K562 (cell line): ENCODE data around the gene GYS1. TPM values are rescaled to one million over a fixed set of nuclear protein-coding genes. Genes with fewer than 3 reads are reported as not detected.

Experiments used
- CHD7 ChIP-seq: fragments of 200-600 bp; sonication (generic); IDR thresholded peaks from one replicate; pipeline ENCODE4 v1.6.1; 2012; ENCODE audit warnings: mild to moderate bottlenecking, low read depth, low read length, inconsistent platforms
- KAT7 ChIP-seq: sonication (generic); formaldehyde crosslinking; IDR thresholded peaks from 2 replicates; pipeline ENCODE4 v1.8.0; 2022; ENCODE audit warnings: missing genetic modification reagents, mild to moderate bottlenecking, borderline replicate concordance
- NFIC ChIP-seq: fragments of 450-650 bp; IDR thresholded peaks from 2 replicates; pipeline ENCODE4 v1.6.1; 2017; ENCODE audit warnings: mild to moderate bottlenecking, inconsistent platforms
- PHF8 ChIP-seq: fragments of 200-600 bp; sonication (generic); IDR thresholded peaks from 2 replicates; pipeline ENCODE4 v1.6.1; 2012; ENCODE audit warnings: mixed run types, mild to moderate bottlenecking, inconsistent platforms, low read length, moderate library complexity, borderline replicate concordance
- POLR2H ChIP-seq: IDR thresholded peaks from 2 replicates; pipeline ENCODE4 v1.6.1; 2016; ENCODE audit warnings: missing genetic modification characterization, low read depth, mild to moderate bottlenecking, control low read depth, missing compliant biosample characterization, moderate library complexity
- TOE1 ChIP-seq, 2 experiments: fragments of 450-650 bp in 1 of 2; sonication (generic) in 1 of 2; formaldehyde crosslinking in 1 of 2; IDR thresholded peaks; 2 replicates each; pipeline versions ENCODE4 v1.7.1 to v1.8.0; 2016 to 2022; ENCODE audit warnings: borderline replicate concordance in 2 of 2, mild to moderate bottlenecking in 2 of 2, antibody characterized with exemption in 1 of 2, inconsistent platforms in 1 of 2, low read depth in 1 of 2, missing genetic modification reagents in 1 of 2, moderate library complexity in 1 of 2
- XRCC3 ChIP-seq: fragments of 450-650 bp; IDR thresholded peaks from 2 replicates; pipeline ENCODE4 v1.6.1; 2017; ENCODE audit warnings: mild to moderate bottlenecking, moderate library complexity
- ZNF121 ChIP-seq: sonication (generic); formaldehyde crosslinking; conservative IDR thresholded peaks from 2 replicates; pipeline ENCODE4 v1.8.0; 2022; ENCODE audit warnings: missing genetic modification reagents
- ZNF212 ChIP-seq: fragments of 450-650 bp; formaldehyde crosslinking; IDR thresholded peaks from 2 replicates; pipeline ENCODE4 v1.4.0; 2020; ENCODE audit warnings: mild to moderate bottlenecking
- ZNF431 ChIP-seq: sonication (generic); formaldehyde crosslinking; IDR thresholded peaks from 2 replicates; pipeline ENCODE4 v1.8.0; 2022; ENCODE audit warnings: mild to moderate bottlenecking, missing genetic modification reagents
- polyA plus RNA-seq, 8 experiments: library from polyadenylated mRNA; depleted of rRNA in 4 of 8; stranded (reverse) in 5 of 8; unstranded in 3 of 8; fragments of >200 nt; fragmentation: Nextera tagmentation in 2 of 8; fragmentation: Illumina TruSeq in 1 of 8; extraction: Ambion mirVana in 2 of 8; extraction: Trizol in 1 of 8; gene quantifications; 2 replicates each; pipeline versions ENCODE4 v1.2.1 to v1.2.3, GENCODE V29; 2011 to 2014; ENCODE audit warnings: inconsistent platforms in 1 of 8, missing spikeins in 1 of 8
- total RNA-seq, 7 experiments: library from RNA; depleted of rRNA in 6 of 7; stranded (reverse); fragments of >200 nt in 6 of 7; fragmentation: Illumina TruSeq in 2 of 7; extraction: Trizol in 2 of 7; gene quantifications; 2 replicates each; pipeline versions ENCODE4 v1.2.1 to v1.2.3, GENCODE V29; 2011 to 2021; ENCODE audit warnings: low replicate concordance in 1 of 7
- TF ChIP-seq, protein P1 (sequence below): fragments of 250-450 bp; sonication (Bioruptor Pico); IDR thresholded peaks from 2 replicates; pipeline ENCODE4 v1.5.0; 2021; ENCODE audit warnings: mild to moderate bottlenecking, moderate library complexity

Gene GYS1
- total and polyA plus RNA-seq, 9 of the 15 experiments (the other 6 are each of a cell fraction or from before 2014, with no cell fraction given), result 1.9 to 31.1 (median 15.2) TPM

DNA sequence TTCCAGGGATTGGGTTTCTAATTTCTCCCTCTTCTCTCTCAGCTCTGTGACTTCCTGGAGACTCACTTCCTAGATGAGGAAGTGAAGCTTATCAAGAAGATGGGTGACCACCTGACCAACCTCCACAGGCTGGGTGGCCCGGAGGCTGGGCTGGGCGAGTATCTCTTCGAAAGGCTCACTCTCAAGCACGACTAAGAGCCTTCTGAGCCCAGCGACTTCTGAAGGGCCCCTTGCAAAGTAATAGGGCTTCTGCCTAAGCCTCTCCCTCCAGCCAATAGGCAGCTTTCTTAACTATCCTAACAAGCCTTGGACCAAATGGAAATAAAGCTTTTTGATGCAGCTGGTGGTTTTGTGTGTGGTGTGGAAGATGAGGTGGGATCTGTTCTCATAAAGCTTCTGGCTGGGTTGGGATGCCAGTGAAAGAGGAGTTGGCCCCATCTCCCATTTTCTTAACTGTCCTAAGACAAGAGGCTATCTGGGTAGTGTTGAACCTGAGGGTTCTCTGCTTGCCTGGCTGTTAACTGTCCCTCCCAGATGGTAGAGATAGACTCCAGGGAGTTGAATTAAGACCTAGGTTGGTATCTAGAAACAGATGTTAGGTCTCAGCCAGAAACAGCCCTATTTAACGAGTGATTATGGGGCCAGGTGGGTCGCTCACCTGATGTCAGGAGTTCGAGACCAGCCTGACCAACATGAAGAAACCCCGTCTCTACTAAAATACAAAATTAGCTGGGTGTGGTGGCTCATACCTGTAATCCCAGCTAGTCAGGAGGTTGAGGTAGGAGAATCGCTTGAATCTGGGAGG is 26.4 kb downstream of the GYS1 start (continued):
- TF ChIP-seq CHD7 (peak; percentile 39), XRCC3 (no peak), ZNF121 (CRISPR knock-in tag) (no peak), POLR2H (tag) (no peak), PHF8 (no peak), ZNF431 (CRISPR knock-in tag) (no peak), KAT7 (CRISPR knock-in tag) (peak; percentile 25; the same call in 1 of the 2 replicates), TOE1 (IDR thresholded peaks at IDR 0.05; ENCODE audit: borderline replicate concordance) (no peak), TOE1 (CRISPR knock-in tag; IDR thresholded peaks at IDR 0.05; ENCODE audit: borderline replicate concordance, low read depth) (peak; percentile 82), NFIC (no peak; the same call in 1 of the 2 replicates), ZNF212 (CRISPR knock-in tag) (no peak)
- TF ChIP-seq, protein P1, sequence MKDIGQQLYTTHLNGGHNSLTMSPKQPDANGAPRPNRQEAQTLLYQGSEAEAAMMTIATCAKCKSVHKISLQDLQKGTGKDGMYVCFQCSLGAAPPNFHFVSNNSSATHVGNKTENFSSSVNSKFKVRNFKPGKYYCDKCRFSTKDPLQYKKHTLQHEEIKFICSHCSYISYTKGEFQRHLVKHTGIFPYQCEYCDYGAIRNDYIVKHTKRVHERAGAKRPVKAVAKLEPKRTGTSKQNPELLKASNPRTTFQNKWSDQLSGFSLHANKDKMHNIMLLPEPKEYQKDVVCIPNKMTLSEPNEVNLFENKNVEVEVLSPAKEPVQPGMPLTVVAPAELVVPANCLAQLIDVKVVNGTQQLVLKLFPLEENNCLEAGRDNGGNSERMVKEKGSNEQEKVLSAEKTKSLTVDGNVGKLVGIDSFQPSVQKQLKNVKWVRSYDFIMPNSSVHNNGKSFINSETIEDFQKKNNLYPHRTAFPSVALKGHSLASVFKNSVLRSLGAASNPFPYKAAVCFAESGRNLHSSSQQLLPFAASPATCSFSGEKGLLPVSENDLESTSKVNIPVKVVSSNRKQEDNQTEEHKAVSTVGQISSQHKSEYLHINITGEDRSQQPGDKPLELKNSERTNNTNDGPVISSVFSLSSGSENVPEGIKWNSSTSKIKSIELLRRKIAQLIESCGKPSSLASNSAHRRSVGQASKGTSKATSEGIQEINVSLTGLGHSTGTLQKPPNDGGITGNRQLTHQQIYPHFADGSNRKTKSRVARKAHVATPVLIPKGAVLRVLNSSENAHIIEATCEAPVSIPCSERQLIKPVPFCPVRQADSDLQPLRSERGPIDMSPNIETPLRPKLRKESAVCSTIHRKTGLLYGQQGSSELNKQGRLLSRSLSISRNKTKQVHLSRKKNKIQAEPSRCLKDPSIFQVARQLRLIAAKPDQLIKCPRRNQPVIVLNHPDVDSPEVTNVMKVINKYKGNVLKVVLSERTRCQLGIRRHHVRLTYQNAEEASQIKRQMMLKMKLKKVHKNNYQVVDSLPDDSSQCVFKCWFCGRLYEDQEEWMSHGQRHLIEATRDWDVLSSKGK, result 0 out of 2 replicates have a peak, but pooled peaks have one; percentile 7
